ENCODE data around the gene SPRY1.
A peak's percentile ranks its signal among the peaks of the same experiment; 100 is the strongest.

The SPRY1 gene

DNA sequence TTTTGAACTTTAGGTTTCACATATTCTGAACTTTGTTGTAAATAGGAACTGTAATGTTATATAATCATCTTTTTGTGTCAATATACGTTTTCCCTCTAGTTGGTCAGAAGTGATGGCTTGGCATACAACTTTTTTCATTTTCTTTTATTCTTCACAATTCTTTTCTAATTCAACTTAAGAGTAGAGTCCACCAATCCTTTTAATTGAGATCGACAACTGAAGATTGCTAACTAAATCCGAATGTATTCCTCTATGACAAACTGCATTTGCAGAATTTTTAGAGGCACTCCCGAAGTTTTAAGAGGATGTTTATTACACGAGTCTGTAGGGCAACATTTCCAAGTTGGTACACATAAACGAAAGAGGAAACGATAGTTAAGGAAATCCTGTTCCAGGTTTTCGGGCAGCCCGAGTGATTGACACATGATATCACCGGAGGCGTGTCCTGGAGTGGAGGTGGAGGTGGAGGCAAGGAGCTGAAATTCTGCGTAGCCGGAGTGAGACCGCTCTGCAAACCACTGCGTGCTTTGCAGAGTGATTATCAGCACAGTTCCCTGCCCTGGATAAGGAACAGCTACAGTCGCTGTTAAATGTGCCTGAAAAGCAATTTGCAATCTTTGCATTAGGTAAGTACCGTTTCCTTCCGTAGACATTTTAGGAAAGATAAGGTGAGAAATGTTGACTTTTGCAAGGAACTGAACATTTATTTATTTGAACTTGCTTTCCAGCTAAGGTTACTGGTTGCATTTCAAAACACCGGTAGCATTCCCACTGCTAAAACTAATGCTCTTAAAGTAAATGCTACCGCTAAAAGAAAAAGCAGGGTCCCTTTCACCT is at the start of gene SPRY1:
Gene SPRY1 (plus strand): TSS at position 489 of the 837 bp plus-strand sequence. CDS start 4,797 bp downstream, outside the sequence.
- peak; percentile 63 for DNase-seq

DNA sequence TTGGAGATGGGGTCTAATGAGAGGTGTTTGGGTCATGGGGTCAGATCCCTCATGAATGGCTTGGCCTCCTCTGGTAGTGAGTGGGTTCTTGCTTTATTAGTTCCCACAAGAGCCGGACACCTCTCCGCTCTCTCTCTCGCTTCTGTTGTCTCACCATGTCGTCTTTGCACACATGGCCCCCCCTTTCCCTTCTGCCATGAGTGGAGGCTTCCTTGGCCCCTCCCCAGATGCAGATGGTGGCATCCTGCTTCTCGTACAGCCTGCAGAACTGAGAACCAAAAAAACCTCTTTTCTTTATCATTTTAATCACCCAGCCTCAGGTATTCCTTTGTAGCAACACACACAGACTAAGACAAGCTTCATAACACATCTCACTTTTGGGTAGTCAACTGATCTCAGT is 49.6 kb upstream of the SPRY1 start:
- no peak for DNase-seq

GRCh38 chr4:123348946-123349345 is 47.6 kb upstream of the SPRY1 start:
- no peak for DNase-seq

DNA sequence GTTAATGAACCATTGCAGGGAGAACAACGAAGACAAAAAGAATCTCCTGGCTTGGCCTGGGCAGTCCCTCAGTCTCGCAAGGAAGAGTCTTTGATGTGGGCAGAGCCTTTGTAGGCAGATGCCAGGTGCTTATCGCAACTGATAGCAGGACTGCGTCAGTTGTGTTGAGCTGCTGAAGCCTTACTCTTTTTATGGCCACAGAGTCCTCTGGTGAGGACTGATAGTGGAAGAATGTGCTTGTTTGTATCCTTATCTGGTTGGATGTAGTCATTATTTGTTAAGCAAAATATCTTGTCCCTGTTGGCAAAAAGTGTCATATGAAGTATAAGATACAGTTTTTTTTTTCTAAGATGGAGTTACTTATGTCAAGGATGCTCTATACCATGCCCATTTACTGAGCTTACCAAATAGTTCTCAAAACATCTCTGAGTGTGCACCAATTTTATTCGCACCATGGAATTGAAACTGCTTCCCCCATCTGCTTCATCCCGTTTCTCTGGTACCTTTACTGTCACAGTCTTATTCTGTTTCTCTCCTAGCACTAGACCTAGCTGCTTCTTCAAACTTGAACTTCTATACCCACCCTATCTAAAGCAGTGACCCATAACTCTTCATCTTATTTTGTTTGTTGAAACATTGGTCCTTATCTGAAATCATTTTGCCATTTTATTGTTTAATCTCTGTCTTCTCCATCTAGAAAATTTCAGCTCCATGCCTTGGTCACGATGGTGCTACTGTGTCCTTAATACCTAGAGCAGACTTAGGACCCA is 47.0 kb upstream of the SPRY1 start:
- DNase-seq: no peak

DNA sequence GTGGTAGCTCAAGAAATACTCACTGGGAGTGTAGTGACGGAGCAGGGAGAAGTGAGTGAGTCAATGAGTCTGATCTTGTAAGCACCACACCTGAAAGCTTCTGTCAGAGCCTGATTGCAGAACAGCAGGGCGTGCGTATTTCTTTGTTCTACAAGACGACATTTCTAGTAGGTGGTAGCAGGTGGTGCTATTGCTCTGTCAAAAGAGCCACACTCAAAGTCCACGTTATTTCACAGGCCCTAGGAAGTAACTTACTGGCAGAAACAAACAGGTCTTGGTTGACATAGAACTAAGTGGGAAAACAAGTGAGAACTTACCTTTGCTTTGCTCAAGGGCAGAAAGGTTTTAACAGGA is 46.4 kb upstream of the SPRY1 start:
- DNase-seq: no peak

- no peak for DNase-seq
Measured at GRCh38 chr4:123350726-123351125, 45.9 kb upstream of the SPRY1 start.

GRCh38 chr4:123351713-123352112 is 44.9 kb upstream of the SPRY1 start:
- no peak for DNase-seq

DNA sequence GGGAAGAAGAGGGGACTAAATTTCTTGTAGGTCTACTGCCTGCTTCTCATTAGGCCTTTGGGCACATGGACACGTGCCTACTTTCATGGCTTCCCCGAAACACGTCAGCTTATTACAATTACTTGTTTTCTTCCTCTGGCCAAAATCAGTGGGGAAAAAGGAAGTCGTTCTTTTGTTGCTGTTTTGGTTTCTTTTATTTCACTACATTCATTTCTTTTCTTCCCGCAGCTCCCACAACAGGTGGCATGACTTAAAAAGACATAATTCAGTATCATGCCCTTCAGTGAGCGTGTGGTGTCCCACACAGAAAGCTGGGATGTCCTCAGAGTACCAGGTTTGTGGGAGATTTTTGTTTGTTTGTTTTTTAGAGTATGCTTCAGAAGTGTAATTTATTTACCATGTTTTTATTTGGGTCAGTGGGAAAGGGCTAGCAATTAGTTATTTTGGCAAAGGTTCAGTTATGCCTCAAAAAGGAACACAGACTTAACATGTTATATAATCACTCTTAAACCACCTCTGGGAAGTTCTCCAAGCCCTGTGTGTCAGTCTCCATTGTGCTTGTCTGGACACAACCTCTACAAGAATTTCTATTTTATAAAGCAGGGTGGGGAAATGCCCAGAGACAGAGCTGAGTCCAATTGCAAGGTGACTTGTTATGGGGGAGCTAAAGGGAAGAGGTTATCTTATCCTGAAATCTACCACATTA is 44.2 kb upstream of the SPRY1 start:
- no peak for DNase-seq

- DNase-seq: no peak
Measured at GRCh38 chr4:123352966-123353365, 43.6 kb upstream of the SPRY1 start.

DNA sequence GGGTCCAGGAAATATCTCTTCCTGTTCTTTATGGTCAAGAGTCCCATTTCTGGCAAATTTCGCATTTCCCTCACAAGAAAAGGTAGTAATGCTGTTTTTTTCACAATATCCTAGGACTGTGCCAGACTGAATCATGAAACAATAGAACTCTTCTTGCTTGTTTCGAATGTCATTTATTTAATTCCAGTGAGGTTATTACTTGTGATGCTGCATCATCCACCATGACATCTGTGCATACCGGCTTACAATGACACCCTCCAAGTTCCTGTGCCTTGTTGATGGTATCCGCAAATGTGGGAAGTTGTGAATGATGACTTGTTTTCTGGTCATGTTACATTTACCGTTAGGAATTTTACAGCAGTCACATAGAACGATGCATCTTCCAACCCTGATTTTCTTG is 42.9 kb upstream of the SPRY1 start:
- no peak for DNase-seq

GRCh38 chr4:123354701-123355100 is 41.9 kb upstream of the SPRY1 start:
- DNase-seq: no peak

DNA sequence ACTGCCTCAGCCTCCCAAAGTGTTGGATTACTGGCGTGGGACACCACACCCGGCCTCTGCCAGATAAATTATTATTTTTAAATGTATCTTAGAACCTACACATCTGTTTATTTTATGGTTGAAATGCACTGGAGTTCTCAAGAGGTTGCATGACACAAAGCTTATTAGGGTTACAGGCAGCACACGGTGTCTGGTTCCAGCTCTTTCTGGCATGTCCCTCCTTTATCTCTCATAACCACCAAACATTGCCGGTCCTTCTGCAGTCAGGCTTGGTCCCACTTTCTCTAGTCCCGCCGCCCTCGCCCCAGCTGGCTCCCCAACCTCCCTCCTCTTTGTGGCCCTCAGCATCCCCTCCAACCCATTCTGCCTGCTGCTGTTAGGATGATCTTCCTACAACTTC is 39.7 kb upstream of the SPRY1 start:
- no peak for DNase-seq

- no peak for DNase-seq
Measured at GRCh38 chr4:123359449-123360315, 36.9 kb upstream of the SPRY1 start.

GRCh38 chr4:123361195-123361861 is 35.3 kb upstream of the SPRY1 start:
- no peak for DNase-seq

- no peak for DNase-seq
Measured at GRCh38 chr4:123362103-123362502, 34.5 kb upstream of the SPRY1 start.

DNA sequence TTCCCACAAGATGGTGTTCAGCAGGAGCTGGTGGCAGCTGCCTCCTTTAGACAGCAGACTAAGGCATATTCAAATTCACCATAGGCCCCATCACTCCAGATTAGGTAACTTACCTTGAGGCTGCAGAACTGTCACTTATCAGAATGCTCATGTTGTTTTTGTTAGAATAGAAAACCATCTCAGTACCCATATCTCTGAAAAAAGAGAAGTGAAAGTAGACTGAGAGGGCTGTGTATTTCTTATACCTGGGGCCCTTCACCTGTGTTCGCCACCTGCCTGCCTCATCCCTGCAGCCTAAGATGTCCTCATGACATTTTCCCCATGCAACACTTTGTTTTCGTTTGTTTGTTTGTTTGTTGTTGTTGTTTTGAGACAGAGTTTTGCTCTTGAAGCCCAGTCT is 32.9 kb upstream of the SPRY1 start:
- no peak for DNase-seq

DNA sequence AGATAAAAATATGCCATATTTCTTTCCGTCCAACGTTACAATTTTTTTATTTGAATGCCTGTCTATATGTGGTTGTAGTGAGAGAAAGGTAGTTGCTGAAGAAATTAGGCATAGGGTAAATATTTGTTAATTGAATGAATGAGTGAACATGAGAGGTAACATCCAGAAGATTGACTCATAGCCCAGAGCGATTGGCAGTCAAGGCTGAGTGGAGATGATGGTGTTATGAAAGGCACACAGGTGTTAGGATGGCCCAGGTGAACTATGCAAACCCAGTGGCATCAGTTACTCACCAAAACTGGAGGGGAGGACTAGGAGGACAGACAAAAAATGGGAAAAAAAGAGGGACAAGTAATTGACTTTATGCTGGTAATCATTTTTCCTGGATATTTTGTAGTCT is 31.7 kb upstream of the SPRY1 start:
- DNase-seq: no peak

GRCh38 chr4:123365412-123365811 is 31.2 kb upstream of the SPRY1 start:
- DNase-seq: no peak

DNA sequence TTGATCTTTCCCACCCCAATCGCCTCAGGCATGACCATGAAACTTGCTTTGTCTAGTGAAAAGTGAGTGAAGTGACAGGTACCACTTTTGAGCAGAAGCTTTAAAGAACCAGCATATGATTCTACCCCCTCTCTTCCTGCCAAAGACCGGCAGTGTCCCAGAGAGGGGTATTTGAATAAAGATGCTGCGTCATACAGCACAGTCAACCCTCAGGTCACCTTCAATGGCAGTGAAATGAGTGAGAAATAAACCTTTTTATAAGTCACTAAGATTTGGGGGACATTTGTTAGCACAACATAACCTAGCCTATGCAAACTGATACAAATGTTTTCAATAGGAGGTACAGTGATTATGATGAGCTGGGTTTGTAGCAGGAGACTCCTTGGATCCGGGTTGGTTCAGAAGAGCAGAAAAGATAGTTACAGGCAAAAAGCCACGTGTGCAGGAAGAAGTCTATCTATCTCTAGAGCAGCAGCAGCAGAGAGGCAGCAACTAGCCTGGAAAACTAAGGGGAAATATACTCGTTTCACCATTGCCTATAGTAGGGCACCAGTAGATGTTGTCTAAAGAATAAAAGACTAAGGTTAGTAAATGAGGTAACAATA is 30.3 kb upstream of the SPRY1 start:
- DNase-seq: no peak

GRCh38 chr4:123378794-123379193 is 17.8 kb upstream of the SPRY1 start:
- DNase-seq: no peak

DNA sequence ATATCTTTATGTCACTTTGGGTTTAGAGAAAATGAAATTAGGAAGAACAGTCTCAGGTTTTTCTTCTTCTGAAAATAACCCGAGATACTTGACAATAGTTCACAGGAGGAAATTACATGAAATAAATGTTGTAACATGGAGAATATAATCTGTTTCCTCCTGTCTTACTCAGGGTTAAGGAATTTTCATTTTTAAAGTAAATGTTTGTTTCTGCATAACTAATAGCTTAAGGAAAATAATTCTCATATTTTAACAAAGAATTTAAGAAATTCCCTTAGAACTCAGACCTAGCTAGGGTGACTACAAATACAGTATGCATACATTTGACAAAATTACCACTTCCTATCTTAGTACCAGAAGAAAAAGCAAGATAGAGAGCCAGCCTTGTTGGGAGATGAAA is 17.2 kb upstream of the SPRY1 start:
- DNase-seq: no peak

Data from NCI-H2171 (cell line).